Activated naive CD4-positive, alpha-beta T cell treated with anti-CD3 and anti-CD28 coated beads, Interleukin-2, amount 10 ng/mL, durations not matched to agents 7 days and 5 days (primary cell): ENCODE measurements around the gene CASP10.
A peak's percentile ranks its signal among the peaks of the same experiment; 100 is the strongest.
"Not testable (repeated sequence)": the region's sequence is repeated elsewhere in the genome, so short reads cannot be mapped to it uniquely, and the experiment has no call there.

Experiments
- CTCF ChIA-PET: fragments of 350-600 bp; sonication (Branson Sonifier 250); formaldehyde crosslinking; loops from one replicate; lab custom pipeline; 2021; ENCODE audit warnings: antibody characterized with exemption; lab: Charles Lee
- DNase-seq: peaks from one replicate; pipeline ENCODE4 v3.0.0-alpha.2; 2020
- H3K27ac Mint-ChIP-seq: one replicate; pipeline ENCODE4 v1.8.0; 2021; ENCODE audit warnings: mild to moderate bottlenecking, moderate library complexity, mixed read lengths
- H3K27me3 Mint-ChIP-seq: one replicate; pipeline ENCODE4 v1.8.0; 2021; ENCODE audit warnings: mild to moderate bottlenecking, mixed read lengths
- H3K36me3 Mint-ChIP-seq: one replicate; pipeline ENCODE4 v1.8.0; 2021; ENCODE audit warnings: mixed read lengths
- H3K4me1 Mint-ChIP-seq: one replicate; pipeline ENCODE4 v1.8.0; 2021; ENCODE audit warnings: mixed read lengths
- H3K4me3 Mint-ChIP-seq: one replicate; pipeline ENCODE4 v1.8.0; 2021; ENCODE audit warnings: mild to moderate bottlenecking, moderate library complexity, mixed read lengths
- H3K9me3 Mint-ChIP-seq: one replicate; pipeline ENCODE4 v1.8.0; 2021; ENCODE audit warnings: mixed read lengths

Gene CASP10

DNA sequence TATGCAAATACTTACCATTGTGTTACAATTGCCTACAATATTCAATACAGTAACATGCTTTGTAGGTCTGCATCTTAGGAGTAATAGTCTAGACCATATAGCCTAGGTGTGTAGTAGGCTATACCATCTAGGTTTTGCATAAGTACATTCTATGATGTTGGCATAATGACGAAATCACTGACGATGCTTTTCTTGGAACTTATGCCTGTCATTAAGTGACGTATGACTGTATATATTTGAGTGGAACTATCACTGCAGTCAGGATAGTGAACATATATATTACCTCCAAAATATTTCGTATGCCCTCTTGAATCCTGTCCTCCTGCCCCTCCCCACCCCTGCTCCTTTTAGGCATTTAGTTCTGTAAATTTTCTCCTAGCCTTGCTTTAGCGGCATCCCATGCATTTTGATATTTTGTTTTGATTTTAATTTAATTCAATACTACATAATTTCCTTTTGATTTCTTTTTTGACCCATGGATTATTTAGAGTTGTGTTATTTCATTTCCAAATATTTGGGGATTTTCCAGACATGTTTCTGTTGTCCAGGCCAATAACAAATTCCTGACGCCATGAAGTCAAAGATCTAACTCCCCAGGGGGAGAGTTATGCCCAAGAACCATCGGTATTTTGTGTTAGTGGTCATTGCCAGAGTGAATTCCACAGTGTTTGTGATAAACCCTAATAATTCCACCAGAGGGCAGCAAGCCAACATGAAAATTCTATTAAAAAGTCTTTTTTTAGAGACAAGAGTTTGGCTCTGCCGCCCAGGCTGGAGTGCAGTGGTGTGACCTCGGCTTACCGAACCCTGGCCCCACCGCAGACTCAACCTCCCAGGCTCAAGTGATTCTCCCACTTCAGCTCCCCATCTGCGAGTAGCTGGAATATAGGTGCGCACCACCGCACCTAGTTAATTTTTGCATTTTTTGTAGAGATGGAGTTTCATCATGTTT, 53.2 kb downstream of the CASP10 start:
- peak overlapping the region; percentile 88 for H3K27ac Mint-ChIP-seq
- CTCF ChIA-PET, result interaction anchor here (0.8 to 4.4 kb wide), 16 partner anchors 17 to 444 kb away, joined by 3 to 202 read pairs (median 6); partner anchors contain the start of genes CASP10 and CASP8
- no peaks in the 10 kb centered on the region for H3K27me3 Mint-ChIP-seq
- H3K4me1 Mint-ChIP-seq, result peaks cover 64% of the 10 kb centered on the region
- peak overlapping the region; percentile 98 for H3K4me3 Mint-ChIP-seq
- peak; percentile 73 for DNase-seq
- peaks cover 10% of the 10 kb centered on the region for H3K9me3 Mint-ChIP-seq
- H3K36me3 Mint-ChIP-seq, result peaks cover 53% of the 10 kb centered on the region

DNA sequence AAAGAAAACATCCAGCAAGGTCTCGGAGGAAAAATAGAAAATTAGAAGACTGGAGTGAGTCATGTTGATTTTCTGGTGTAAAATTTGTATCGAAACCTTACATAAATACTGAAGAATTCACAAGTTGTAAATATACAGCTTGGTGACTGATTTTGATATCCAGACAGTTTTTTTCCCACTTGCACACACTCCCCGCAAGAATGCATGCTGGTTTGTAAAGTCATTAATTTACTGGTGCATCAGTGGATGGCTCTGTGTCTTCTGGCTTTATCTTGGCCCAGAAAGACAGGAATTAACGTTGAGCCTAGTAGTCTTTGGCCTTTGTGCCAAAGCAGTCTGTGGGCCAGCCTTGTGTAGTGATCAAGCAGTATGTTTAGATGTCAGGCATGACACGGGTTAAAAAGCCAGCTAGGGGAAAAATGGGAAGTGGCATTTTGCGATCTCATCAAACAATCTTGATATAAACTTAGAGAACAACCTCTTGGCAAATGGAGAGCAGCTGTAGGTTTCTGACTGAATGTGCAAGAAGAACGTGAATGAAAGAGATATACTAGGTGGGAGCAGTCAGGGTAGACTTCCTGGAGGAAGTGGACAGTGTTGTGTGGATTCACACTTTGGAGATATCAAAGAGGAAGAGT, 54.7 kb downstream of the CASP10 start:
- peak overlapping the region; percentile 9 for H3K27ac Mint-ChIP-seq
- H3K36me3 Mint-ChIP-seq, result peaks cover 66% of the 10 kb centered on the region
- CTCF ChIA-PET, result interaction anchor here (1.0 to 2.5 kb wide), 11 partner anchors 8 to 442 kb away, joined by 3 to 40 read pairs (median 9); partner anchors contain the start of genes CASP10 and CASP8
- peak overlapping the region; percentile 16 for H3K4me3 Mint-ChIP-seq
- H3K4me1 Mint-ChIP-seq, result peaks cover 50% of the 10 kb centered on the region
- H3K9me3 Mint-ChIP-seq, result peaks cover 10% of the 10 kb centered on the region
- no peaks in the 10 kb centered on the region for H3K27me3 Mint-ChIP-seq
- DNase-seq, result no peak

DNA sequence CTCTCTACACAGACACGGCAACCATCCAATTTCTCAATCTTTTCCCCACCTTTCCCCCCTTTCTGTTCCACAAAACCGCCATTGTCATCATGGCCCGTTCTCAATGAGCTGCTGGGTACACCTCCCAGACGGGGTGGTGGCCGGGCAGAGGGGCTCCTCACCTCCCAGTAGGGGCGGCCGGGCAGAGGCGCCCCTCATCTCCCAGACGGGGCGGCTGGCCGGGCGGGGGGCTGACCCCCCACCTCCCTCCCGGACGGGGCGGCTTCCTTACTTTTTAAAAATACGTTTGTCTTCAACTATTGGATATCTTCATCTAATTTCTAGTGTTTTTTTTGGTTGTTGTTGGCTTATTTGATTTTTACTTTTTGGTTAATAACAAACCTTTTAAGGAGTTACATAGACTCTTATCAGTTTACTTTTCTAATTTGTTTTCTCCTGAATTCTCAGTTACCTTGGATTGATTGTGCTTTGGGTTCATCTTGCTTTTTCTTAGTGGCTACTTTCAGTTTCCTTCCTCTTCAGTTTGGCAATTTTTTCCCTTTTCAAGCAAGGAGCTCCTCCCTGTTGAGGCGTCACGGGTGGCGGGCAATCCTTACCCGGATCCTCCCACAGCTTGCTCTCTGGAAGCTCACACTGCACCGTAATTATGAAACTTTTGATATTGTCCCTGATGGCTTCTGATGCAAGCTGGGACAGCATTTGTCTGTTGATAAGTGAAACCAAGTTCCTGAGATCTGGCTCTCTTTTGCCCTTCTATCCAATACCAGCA, 56.4 kb downstream of the CASP10 start:
- Mint-ChIP-seq H3K36me3 (peaks cover 62% of the 10 kb centered on the region), H3K9me3 (peaks cover 10% of the 10 kb centered on the region), H3K4me1 (peaks cover 47% of the 10 kb centered on the region), H3K27ac (peak overlapping the region; percentile 80)
- CTCF ChIA-PET, result interaction anchor here (1.1 to 1.5 kb wide), 2 partner anchors 23 to 124 kb away, joined by 5 to 6 read pairs; no protein-coding TSS in a partner anchor
- not testable (repeated sequence) for H3K4me3 Mint-ChIP-seq, DNase-seq, H3K27me3 Mint-ChIP-seq

DNA sequence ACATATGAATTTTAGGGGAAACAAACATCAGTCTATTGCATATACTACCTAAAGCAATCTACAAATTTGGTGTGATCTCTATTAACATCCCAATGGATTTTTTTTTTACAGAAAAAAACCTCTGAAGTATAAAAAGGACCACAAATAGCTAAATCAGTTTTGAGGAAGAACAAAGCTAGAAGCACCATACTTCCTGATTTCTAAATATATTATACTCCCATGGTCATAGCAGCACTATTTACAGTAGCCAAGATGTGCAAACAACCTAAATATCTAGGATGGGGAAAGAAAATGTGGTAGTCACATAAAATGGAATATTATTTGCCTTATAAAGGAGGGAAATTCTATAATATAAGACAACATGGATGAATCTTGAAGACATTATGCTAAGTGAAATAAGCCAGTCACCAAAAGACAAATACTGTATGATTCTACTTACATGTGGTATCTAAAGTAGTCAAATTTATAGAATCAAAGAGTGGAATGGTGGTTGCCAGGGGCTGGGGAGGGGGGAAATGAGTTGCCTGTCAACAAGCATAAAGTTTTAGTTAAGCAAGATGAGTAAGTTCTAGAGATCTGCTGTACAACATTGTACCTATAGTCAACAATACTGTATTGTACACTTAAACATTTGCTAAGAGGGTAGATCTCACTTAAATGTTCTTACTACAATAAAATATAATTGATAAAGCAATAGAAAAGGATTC, 59.8 kb downstream of the CASP10 start:
- CTCF ChIA-PET, result interaction anchor here (1.0 to 1.5 kb wide), 3 partner anchors 9 to 121 kb away, joined by 3 to 4 read pairs (median 3); no protein-coding TSS in a partner anchor
- Mint-ChIP-seq H3K27me3 (no peaks in the 10 kb centered on the region), H3K36me3 (peaks cover 63% of the 10 kb centered on the region), H3K4me3 (no peak overlapping the region), H3K9me3 (peaks cover 10% of the 10 kb centered on the region), H3K4me1 (peaks cover 40% of the 10 kb centered on the region), H3K27ac (no peak overlapping the region)
- no peak for DNase-seq

DNA sequence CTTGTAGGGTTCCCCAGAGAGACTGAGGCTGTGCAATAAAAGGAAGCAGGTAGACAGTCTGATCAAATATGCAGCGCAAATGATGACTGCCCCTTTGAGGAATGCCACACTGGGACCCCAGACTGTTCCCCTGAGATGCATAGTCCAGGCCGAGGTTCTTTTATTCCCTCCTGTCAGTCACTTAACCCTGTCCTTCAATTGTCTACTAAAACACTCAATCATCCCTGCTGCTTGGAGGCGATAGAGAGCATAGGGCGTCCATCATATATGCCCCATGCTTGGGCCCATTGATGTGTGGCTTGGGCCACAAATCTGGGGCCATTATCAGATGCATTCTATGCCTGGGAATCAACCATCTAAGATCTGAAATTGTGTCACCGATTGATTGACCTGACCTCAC, 61.9 kb downstream of the CASP10 start:
- H3K4me3 Mint-ChIP-seq, result no peak overlapping the region
- CTCF ChIA-PET, result interaction anchor here (3.1 kb wide), 1 partner anchor 119 kb away, joined by 14 read pairs; no protein-coding TSS in a partner anchor

DNA sequence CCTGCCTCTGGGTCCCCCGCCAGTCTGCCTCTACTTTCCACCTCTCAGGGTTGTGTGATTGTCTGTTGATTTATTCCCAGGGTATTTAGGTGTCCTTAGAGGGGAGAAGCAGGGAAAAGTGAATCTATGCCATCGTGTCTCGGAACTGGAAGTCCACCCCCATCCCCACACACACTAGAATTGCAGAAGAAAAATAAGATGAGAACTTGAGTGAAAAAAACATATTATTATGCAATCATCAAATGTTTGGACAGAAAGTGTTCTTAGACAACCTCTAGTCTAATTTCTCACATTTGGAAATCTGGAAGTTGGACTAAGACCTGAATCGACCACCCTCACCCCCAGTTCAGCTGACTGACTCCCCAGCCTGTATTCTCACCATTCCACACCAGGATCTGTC, 63.3 kb downstream of the CASP10 start:
- Mint-ChIP-seq H3K27me3 (no peaks in the 10 kb centered on the region), H3K9me3 (peaks cover 15% of the 10 kb centered on the region), H3K4me1 (peaks cover 48% of the 10 kb centered on the region), H3K4me3 (no peak overlapping the region), H3K36me3 (peaks cover 67% of the 10 kb centered on the region), H3K27ac (no peak overlapping the region)
- CTCF ChIA-PET, result interaction anchor here (3.1 kb wide), 1 partner anchor 118 kb away, joined by 14 read pairs; no protein-coding TSS in a partner anchor
- no peak for DNase-seq

More for the DNA sequence above, 61.9 kb downstream of the CASP10 start:
- DNase-seq, result no peak
- Mint-ChIP-seq H3K9me3 (peaks cover 7% of the 10 kb centered on the region), H3K27ac (no peak overlapping the region), H3K36me3 (peaks cover 67% of the 10 kb centered on the region), H3K27me3 (no peaks in the 10 kb centered on the region), H3K4me1 (peaks cover 41% of the 10 kb centered on the region)

DNA sequence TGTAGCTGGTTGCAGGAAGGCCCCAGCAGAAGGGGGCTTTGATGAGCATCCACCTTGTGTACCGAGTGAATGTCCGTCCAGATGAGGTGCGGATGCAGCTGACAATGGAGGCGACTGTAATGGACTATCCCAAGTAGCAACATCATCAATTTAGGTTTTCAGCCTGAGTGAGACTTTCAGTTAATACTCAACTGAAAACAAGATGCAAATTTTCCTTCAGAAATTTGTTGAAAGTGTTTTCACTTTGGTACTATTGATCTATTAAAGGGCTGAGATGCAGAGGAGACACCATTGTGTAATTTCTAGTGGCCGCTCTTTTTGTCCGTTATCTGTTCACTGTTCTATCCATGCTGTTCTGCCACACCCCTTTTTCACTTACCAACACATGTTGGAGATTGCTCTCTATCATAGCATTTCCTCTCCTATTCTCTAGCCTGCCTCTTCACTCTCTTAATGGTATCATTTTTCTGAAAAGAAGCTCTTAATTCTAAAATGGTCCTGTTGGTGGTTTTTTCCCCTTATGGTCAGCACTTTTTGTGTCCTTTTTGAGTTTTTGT, 65.4 kb downstream of the CASP10 start:
- peak overlapping the region; percentile 11 for H3K27ac Mint-ChIP-seq
- peaks cover 18% of the 10 kb centered on the region for H3K9me3 Mint-ChIP-seq
- CTCF ChIA-PET, result no interaction called here
- no peak for DNase-seq
- no peaks in the 10 kb centered on the region for H3K27me3 Mint-ChIP-seq
- H3K4me1 Mint-ChIP-seq, result peaks cover 63% of the 10 kb centered on the region
- H3K4me3 Mint-ChIP-seq, result no peak overlapping the region
- peaks cover 64% of the 10 kb centered on the region for H3K36me3 Mint-ChIP-seq

DNA sequence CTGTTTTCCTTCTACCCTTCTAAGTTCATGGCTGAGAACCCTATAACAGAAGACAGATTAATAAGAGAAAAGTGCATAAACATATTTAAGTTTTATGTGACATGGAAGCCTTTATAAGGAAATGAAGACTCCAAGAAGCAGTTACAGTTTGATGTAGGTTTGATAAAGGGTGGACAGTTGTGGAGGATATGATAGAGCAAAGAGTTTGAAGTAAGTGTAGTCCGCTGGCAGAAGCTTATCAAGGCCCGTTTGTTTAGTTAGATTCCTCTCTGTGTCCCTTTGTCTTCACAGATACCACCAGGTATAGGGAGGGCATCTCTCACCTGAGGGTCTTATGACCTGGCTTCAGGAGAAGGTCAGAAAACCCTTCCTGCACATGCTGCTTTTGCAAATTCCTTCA, 66.9 kb downstream of the CASP10 start:
- Mint-ChIP-seq H3K27me3 (no peaks in the 10 kb centered on the region), H3K27ac (no peak overlapping the region), H3K4me3 (no peak overlapping the region), H3K4me1 (peaks cover 77% of the 10 kb centered on the region), H3K9me3 (peaks cover 18% of the 10 kb centered on the region), H3K36me3 (peaks cover 66% of the 10 kb centered on the region)
- no peak for DNase-seq
- CTCF ChIA-PET, result interaction anchor here (0.5 to 1.3 kb wide), 3 partner anchors 17 to 114 kb away, joined by 3 read pairs; no protein-coding TSS in a partner anchor

DNA sequence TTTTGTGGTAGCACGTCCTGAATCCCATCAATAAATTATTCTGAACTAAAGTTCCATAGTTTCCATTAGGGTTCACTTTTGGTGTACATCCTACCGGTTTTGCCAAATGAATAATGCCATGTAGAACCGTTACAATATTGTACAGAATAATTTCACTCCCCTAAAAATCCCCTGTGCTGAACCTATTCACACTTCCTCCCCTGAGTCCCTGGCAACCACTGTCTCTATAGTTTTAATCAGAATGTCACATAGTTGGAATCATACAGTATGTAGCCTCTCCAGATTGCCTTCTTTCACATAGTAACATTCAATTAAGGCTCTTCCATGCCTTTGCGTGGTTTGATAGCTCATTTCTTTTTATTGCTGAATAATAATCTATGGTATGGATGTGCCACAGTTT, 67.8 kb downstream of the CASP10 start:
- Mint-ChIP-seq H3K27me3 (no peaks in the 10 kb centered on the region), H3K27ac (peak overlapping the region; percentile 35), H3K4me3 (no peak overlapping the region), H3K4me1 (peaks cover 82% of the 10 kb centered on the region), H3K36me3 (peaks cover 64% of the 10 kb centered on the region), H3K9me3 (peaks cover 18% of the 10 kb centered on the region)
- CTCF ChIA-PET, result no interaction called here
- no peak for DNase-seq

DNA sequence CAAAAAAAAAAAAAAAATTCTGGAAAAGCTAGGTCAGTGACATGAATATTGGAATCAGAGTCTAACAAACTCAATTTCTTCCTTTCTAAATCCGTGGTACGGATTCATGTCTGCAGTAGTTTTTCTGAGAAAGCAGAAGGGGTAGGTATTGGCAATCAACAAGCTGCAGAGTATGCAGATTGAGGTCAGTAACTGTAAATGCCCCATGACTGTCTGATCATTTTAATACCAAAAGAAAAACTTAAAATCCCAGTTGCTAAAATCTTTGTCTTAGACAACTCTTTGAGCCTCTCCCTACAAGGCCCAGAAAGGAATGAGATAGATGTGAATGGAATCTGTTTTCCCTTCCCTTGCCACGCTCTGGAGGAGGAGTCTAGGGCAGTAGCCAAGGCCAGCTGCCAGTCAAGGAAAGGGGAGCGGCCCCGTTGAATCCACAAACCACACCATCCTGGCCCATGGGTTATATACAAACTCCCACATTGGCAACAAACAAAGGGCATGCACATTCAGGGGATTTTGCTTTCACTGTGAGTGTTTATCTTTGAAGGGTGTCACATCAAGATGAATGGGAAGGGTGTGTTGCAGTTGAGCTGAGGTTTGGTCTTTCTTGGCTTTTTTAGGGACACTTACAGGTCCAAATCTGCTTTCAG, 71.3 kb downstream of the CASP10 start:
- DNase-seq, result peak; percentile 49
- H3K9me3 Mint-ChIP-seq, result peaks cover 18% of the 10 kb centered on the region
- no peak overlapping the region for H3K4me3 Mint-ChIP-seq
- no peaks in the 10 kb centered on the region for H3K27me3 Mint-ChIP-seq
- H3K4me1 Mint-ChIP-seq, result peaks cover 91% of the 10 kb centered on the region
- peak overlapping the region; percentile 98 for H3K27ac Mint-ChIP-seq
- CTCF ChIA-PET, result interaction anchor here (1.1 to 2.4 kb wide), 4 partner anchors 10 to 22 kb away, joined by 3 to 9 read pairs (median 6); no protein-coding TSS in a partner anchor
- peaks cover 45% of the 10 kb centered on the region for H3K36me3 Mint-ChIP-seq

DNA sequence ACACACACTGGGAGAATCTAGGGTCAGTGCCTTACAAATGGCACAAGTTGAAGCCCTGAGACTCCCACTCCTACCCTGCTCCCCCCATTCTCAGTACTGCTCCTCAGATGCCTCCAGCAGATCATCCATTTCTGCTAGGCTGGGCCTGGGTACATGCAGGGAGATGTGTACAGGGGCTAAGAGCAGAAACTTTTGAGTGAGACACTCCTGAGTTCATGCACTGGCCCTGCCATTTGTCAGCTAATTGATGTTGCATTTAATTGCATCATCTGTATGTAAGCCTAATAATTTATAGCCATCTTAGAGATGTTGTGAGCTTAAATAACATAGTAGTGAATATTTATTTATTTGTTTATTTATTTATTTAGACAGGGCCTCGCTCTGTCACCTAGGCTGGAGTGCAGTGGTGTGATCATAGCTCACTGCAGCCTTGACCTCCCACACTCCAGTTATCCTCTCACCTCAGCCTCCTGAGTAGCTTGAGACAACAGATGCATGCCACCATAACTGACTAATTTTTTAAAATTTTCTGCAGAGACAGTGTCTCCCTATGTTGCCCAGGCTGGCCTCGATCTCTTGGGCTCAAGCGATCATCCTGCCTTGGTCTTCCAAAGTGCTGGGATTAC, 72.6 kb downstream of the CASP10 start:
- no peak for DNase-seq
- CTCF ChIA-PET, result interaction anchor here (0.9 to 3.9 kb wide), 5 partner anchors 9 to 23 kb away, joined by 3 to 18 read pairs (median 4); no protein-coding TSS in a partner anchor
- Mint-ChIP-seq H3K9me3 (peaks cover 10% of the 10 kb centered on the region), H3K27me3 (no peaks in the 10 kb centered on the region), H3K4me1 (peaks cover 89% of the 10 kb centered on the region), H3K36me3 (peaks cover 36% of the 10 kb centered on the region), H3K4me3 (no peak overlapping the region), H3K27ac (peak overlapping the region; percentile 98)

DNA sequence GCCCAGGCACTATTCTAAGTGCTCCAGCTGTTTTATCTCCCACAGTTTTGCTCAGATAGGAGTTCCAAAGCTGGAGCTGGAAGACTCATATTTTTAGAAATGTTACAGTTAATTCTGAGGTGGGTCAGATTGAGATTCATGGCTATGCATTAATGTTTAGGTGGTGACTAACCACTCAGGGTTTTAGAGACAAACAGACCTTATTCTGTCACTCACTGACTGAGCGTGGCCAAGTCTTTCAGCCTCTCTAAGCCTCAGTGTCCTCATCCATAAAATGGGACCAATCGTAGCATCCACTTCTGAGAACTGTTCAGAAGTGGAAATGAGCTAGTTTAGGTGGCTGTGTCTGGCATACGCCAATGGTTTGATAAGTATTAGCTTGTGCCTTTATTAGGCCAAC, 73.1 kb downstream of the CASP10 start:
- Mint-ChIP-seq H3K4me1 (peaks cover 84% of the 10 kb centered on the region), H3K36me3 (peaks cover 32% of the 10 kb centered on the region), H3K9me3 (peaks cover 4% of the 10 kb centered on the region), H3K4me3 (peak overlapping the region; percentile 77), H3K27me3 (no peaks in the 10 kb centered on the region), H3K27ac (peak overlapping the region; percentile 95)
- CTCF ChIA-PET, result interaction anchor here (0.9 to 3.9 kb wide), 5 partner anchors 11 to 108 kb away, joined by 3 to 18 read pairs (median 4); no protein-coding TSS in a partner anchor
- no peak for DNase-seq
